Lower leg skin (tissue), 3 donors: ENCODE data around the gene SCG3.

ENCODE experiments used
- POLR2A ChIP-seq, 2 donors: fragments of 450-650 bp; IDR thresholded peaks; one replicate each; pipeline ENCODE4 v1.6.1; 2016 to 2017; ENCODE audit warnings: antibody characterized with exemption in 2 of 2, mild to moderate bottlenecking in 1 of 2, moderate library complexity in 1 of 2
- TF ChIP-seq, protein P1 (sequence below), 3 donors: fragments of 450-650 bp; IDR thresholded peaks; one replicate each; pipeline ENCODE4 v1.5.1; 2016; ENCODE audit warnings: antibody characterized with exemption in 3 of 3, mild to moderate bottlenecking in 3 of 3, moderate library complexity in 2 of 3

DNA sequence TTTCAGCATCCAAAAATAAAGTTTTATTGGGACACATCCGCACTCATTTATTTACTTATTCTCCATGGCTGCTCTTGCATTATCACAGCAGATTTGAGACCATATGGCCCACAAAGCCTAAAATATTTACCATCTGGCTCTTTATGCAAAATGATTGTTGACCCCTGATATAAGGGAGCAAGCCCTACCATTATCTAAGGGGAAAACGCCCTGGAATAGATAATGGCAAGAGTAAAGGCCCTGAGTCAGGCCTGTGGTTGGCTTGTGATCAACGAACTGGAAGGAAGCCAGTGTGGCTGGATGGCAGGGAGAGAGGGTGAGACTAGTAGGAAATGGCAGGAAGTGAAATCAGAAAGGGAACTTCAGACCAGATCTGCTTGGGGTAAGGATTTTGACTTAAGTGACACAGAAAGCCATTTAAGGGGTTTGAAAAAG, 34.2 kb upstream of the SCG3 start:
- TF ChIP-seq, protein P1, sequence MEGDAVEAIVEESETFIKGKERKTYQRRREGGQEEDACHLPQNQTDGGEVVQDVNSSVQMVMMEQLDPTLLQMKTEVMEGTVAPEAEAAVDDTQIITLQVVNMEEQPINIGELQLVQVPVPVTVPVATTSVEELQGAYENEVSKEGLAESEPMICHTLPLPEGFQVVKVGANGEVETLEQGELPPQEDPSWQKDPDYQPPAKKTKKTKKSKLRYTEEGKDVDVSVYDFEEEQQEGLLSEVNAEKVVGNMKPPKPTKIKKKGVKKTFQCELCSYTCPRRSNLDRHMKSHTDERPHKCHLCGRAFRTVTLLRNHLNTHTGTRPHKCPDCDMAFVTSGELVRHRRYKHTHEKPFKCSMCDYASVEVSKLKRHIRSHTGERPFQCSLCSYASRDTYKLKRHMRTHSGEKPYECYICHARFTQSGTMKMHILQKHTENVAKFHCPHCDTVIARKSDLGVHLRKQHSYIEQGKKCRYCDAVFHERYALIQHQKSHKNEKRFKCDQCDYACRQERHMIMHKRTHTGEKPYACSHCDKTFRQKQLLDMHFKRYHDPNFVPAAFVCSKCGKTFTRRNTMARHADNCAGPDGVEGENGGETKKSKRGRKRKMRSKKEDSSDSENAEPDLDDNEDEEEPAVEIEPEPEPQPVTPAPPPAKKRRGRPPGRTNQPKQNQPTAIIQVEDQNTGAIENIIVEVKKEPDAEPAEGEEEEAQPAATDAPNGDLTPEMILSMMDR (IDR thresholded peaks at IDR 0.05) = no peak
- TF ChIP-seq POLR2A (IDR thresholded peaks at IDR 0.05) = no peak
